Motor neuron (in vitro differentiated cells): Measurements from ENCODE around the gene SYT2. TPM values are rescaled to one million over a fixed set of nuclear protein-coding genes. Genes with fewer than 3 reads are reported as not detected.

ENCODE experiments used
- ATAC-seq, 8 experiments: fragments of 200-7000 bp; cut with Tn5 transposase; replicated peaks in 6 of 8; 2 replicates each; pipeline ENCODE4 v1.8.0; 2021; ENCODE audit warnings: mild to moderate bottlenecking in 8 of 8, moderate library complexity in 8 of 8
- H3K27ac ChIP-seq, 2 donors: fragments of 250-450 bp; sonication (Bioruptor Pico); 2 replicates each; pipeline ENCODE4 v1.9.0; 2021; ENCODE audit warnings: antibody characterized with exemption in 2 of 2, mild to moderate bottlenecking in 2 of 2, moderate library complexity in 1 of 2
- H3K4me1 ChIP-seq, 2 donors: fragments of 250-450 bp; sonication (Bioruptor Pico); replicated peaks in 1 of 2; 2 replicates each; pipeline ENCODE4 v1.6.1; 2021; ENCODE audit warnings: antibody characterized with exemption in 2 of 2, mild to moderate bottlenecking in 2 of 2, moderate library complexity in 1 of 2
- H3K4me3 ChIP-seq, 5 donors: fragments of 250-450 bp; sonication (Bioruptor Pico); 2 replicates each; pipeline ENCODE4 v1.9.0; 2021; ENCODE audit warnings: antibody characterized with exemption in 5 of 5, mild to moderate bottlenecking in 5 of 5, moderate library complexity in 4 of 5
- WGBS, 10 experiments: fragments of 450-650 bp; shearing (Covaris generic); methylation state at CpG; one replicate each; pipeline ENCODE4 v1.0.0; 2022; 5-methylcytosine and 5-hydroxymethylcytosine counted together
- in situ Hi-C, 9 experiments: fragments of 400-800 bp; cut with MboI; loops; one replicate each; pipeline ENCODE4 v1.15.0; 2021; ENCODE audit warnings: low sequenced_read_pairs in 9 of 9, low pct_unique_long_range_greater_than_20kb in 2 of 9; ENCODE audit not compliant: unreplicated experiment in 9 of 9
- total RNA-seq, 8 experiments: library from RNA; unstranded; fragments of 300-600 nt; gene quantifications; 2 replicates each; pipeline versions ENCODE4 v1.2.3 to v1.2.4, GENCODE V29; 2022

Gene SYT2
- total RNA-seq, 8 experiments from 2014 or later, result 0.29 to 23.5 (median 5.5) TPM

- WGBS, 10 experiments, result 32 to 100% (median 90%) methylated on average over 1 to 5 of the region's 5 CpGs; no CpG with 5 or more reads in 5 of the 10 experiments
- in situ Hi-C loops, result no loop called here
- no peak overlapping the region for H3K27ac ChIP-seq
- no peaks in the 10 kb centered on the region for H3K4me1 ChIP-seq
- ATAC-seq, result no peak
- no peak overlapping the region for H3K4me3 ChIP-seq
Measured at GRCh38 chr1:202605515-202605914, 104.7 kb downstream of the SYT2 start.

DNA sequence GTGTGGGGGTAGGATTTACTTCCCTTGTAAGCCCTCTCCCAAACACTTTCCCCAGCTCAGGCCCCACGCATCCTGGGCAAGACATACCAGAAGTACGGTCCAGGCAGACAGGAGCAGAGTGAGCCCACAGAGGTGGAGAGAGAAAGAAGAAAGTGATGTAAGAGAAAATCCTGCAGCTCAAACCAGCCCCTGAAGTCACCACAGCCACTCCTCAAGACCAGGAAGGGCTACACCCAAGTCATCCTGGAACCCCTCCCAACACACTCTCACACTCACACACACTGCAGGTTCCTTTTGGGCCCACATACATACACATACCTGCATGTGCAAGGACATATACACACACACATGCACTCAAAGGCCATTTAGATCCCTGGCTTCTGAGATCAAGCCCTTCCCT lies 106.8 kb downstream of the SYT2 start:
- peak in 2 of 8 experiments; percentile 53 to 74 for ATAC-seq
- Histone ChIP-seq H3K27ac (no peak overlapping the region), H3K4me3 (no peak overlapping the region), H3K4me1 (no peaks in the 10 kb centered on the region)
- 83 to 100% (median 95%) methylated on average over 1 to 2 of the region's 2 CpGs; no CpG with 5 or more reads in 6 of the 10 experiments for WGBS, 10 experiments
- in situ Hi-C loops, result no loop called here

GRCh38 chr1:202600432-202601041 lies 109.7 kb downstream of the SYT2 start:
- Histone ChIP-seq H3K4me3 (no peak overlapping the region), H3K4me1 (no peaks in the 10 kb centered on the region), H3K27ac (no peak overlapping the region)
- no peak for ATAC-seq
- 75 to 88% (median 82%) methylated on average over 1 to 7 of the region's 10 CpGs; no CpG with 5 or more reads in 2 of the 10 experiments for WGBS, 10 experiments
- in situ Hi-C loops, result no loop called here

DNA sequence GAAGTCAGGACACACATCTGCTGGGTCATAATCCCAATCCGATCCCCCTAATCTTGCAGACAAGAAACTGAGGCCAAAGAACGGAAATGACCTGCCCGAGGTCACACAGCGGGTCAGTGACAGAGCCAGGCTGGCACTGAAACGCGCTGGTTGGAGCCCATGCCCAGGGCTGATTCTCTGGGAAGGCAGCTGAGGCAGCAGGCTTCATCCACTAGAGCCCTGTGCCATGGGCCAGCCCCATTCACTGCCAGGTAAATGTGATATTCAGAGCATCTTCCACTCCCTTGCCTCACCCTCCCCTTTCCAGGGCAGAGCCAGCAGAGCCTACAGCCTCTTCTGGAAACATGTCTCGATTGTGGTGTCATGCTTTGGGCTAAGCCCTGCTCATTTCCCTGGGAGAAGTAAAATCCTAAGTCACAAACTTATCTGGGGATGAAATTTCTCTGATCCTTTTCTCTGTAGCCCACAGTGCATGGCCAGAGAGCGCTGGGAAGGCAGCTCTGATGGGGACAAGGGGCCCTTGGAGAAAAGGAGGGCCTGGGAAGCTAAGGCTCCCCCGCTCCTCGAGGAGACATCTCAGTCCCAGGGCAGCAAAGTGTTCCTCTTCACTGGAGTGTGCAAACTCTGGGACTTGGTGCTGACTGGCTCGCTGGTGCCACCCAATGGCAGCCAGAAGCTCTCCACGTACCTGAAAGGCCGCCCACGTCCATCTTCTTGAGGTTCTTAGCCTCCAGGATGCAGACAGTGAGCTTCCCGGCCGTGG lies 110.4 kb downstream of the SYT2 start:
- Histone ChIP-seq H3K27ac (no peak overlapping the region), H3K4me1 (no peaks in the 10 kb centered on the region), H3K4me3 (no peak overlapping the region)
- 10 to 79% (median 59%) methylated on average over 4 to 10 of the region's 16 CpGs; no CpG with 5 or more reads in 4 of the 10 experiments for WGBS, 10 experiments
- peak; percentile 50 to 97 (median 80) for ATAC-seq
- in situ Hi-C loops, result loop anchor here in 2 of 9 experiments (25.0 kb wide), 2 partner anchors 113 to 263 kb away; partner anchors contain the start of genes PPP1R12B (in 1 of the 2) and UBE2T (in 1 of the 2)

DNA sequence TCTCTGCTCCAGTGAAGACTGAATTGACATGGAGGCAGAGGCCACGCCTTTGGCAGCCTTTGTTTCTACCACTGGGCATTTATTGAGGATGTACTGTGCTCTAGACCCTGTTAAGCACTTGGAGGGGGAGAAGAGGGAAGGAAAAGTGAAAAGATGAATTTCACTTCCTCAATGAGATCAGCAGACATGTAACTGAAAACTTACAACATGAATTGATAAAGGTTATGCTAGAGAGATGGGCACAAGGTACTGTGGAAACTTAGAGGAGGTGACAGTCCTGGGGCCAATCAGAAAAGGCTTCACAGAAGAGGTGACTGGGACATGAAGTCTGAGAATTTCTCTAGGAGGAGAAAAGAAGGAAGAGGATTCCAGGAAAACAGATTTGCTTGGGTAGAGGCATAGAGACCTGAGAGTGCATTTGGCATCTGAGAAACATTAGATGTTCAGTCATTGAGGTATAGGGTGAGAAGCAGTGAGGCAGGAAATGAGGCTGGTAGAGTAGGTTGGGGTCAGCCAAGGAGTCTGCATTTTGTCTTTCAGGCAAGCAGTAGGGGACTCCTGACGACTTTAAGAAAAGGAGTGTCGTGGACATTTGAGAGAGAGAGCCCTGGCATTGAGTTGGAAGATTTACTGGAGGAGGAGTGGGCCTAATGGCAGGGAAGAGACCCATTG lies 113.0 kb downstream of the SYT2 start:
- Histone ChIP-seq H3K27ac (no peak overlapping the region), H3K4me1 (no peaks in the 10 kb centered on the region), H3K4me3 (no peak overlapping the region)
- ATAC-seq, result no peak
- WGBS, 10 experiments, result 50 to 100% (median 82%) methylated on average over 1 to 3 of the region's 3 CpGs; no CpG with 5 or more reads in 2 of the 10 experiments
- in situ Hi-C loops, result loop anchor here in 2 of 9 experiments (25.0 kb wide), 2 partner anchors 110 to 260 kb away; partner anchors contain the start of genes PPP1R12B (in 1 of the 2) and UBE2T (in 1 of the 2)

DNA sequence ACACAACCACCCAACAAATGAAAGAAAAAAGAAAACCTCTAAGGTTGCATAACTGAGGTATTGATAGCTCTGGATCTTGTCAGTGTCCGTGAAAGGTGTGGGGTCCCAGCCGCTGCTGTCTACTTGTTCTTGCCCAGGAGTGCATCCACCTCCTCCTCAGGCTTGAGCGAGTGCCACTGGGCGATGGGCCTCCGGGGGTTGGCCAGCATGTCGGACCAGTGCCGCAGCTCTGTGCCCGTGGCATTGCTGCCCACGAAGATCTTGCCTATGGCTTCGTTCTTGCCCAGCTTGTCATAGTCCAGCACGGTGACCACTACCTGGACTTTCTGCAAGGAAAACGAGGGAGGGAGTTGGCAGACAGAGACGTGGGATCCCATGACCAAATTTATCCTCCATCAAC lies 113.6 kb downstream of the SYT2 start:
- in situ Hi-C loops, result loop anchor here in 2 of 9 experiments (25.0 kb wide), 2 partner anchors 109 to 259 kb away; partner anchors contain the start of genes PPP1R12B (in 1 of the 2) and UBE2T (in 1 of the 2)
- no peak overlapping the region for H3K4me3 ChIP-seq
- 73 to 87% (median 85%) methylated on average over 5 to 12 of the region's 13 CpGs; no CpG with 5 or more reads in 4 of the 10 experiments for WGBS, 10 experiments
- H3K27ac ChIP-seq, result no peak overlapping the region
- no peak for ATAC-seq
- H3K4me1 ChIP-seq, result peaks cover under 1 to 2% of the 10 kb centered on the region in 2 donors

DNA sequence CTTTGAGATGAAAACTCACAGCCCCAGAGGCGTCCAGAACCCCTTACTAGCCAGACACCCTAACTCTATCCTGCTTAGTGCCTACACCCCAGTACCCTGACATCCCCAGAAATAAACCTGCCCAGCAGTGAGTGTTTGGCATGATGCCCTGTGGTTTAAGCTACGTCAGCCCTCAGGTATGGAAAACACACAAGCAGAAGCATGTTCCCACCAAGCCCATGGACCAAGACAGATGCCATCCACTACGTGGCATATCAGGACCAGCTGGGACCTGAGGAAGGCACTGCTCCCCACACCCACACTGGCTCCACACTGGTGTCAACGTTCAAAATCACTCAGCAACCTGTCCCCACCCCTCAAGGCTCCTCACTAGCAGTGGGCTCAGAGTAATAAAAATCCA lies 116.4 kb downstream of the SYT2 start:
- Histone ChIP-seq H3K4me3 (no peak overlapping the region), H3K27ac (no peak overlapping the region), H3K4me1 (peaks cover 5 to 13% of the 10 kb centered on the region in 2 donors)
- WGBS, 10 experiments, result 40 to 90% (median 74%) methylated on average over 1 to 4 of the region's 4 CpGs; no CpG with 5 or more reads in 3 of the 10 experiments
- ATAC-seq, result no peak
- in situ Hi-C loops, result loop anchor here in 2 of 9 experiments (25.0 kb wide), 2 partner anchors 107 to 257 kb away; partner anchors contain the start of genes PPP1R12B (in 1 of the 2) and UBE2T (in 1 of the 2)

GRCh38 chr1:202592146-202592545 lies 118.1 kb downstream of the SYT2 start:
- in situ Hi-C loops, result loop anchor here in 2 of 9 experiments (25.0 kb wide), 2 partner anchors 105 to 255 kb away; partner anchors contain the start of genes PPP1R12B (in 1 of the 2) and UBE2T (in 1 of the 2)
- Histone ChIP-seq H3K4me3 (no peak overlapping the region), H3K27ac (no peak overlapping the region), H3K4me1 (peaks cover 10 to 20% of the 10 kb centered on the region in 2 donors)
- 90 to 100% (median 97%) methylated on average over 1 to 5 of the region's 7 CpGs; no CpG with 5 or more reads in 6 of the 10 experiments for WGBS, 10 experiments
- no peak for ATAC-seq

GRCh38 chr1:202591515-202591914 lies 118.7 kb downstream of the SYT2 start:
- peaks cover 16 to 27% of the 10 kb centered on the region in 2 donors for H3K4me1 ChIP-seq
- in situ Hi-C loops, result loop anchor here in 2 of 9 experiments (25.0 kb wide), 2 partner anchors 104 to 254 kb away; partner anchors contain the start of genes PPP1R12B (in 1 of the 2) and UBE2T (in 1 of the 2)
- H3K27ac ChIP-seq, result peak overlapping the region in 1 of 2 donors; percentile 17
- ATAC-seq, result peak in 5 of 8 experiments; percentile 54 to 75 (median 67)
- WGBS, 10 experiments, result 79 to 100% (median 93%) methylated on average over 1 to 5 of the region's 7 CpGs; no CpG with 5 or more reads in 5 of the 10 experiments
- no peak overlapping the region for H3K4me3 ChIP-seq

GRCh38 chr1:202590975-202591411 lies 119.3 kb downstream of the SYT2 start:
- in situ Hi-C loops, result loop anchor here in 2 of 9 experiments (25.0 kb wide), 2 partner anchors 104 to 254 kb away; partner anchors contain the start of genes PPP1R12B (in 1 of the 2) and UBE2T (in 1 of the 2)

GRCh38 chr1:202590126-202590525 lies 120.1 kb downstream of the SYT2 start:
- in situ Hi-C loops, result loop anchor here in 2 of 9 experiments (25.0 kb wide), 2 partner anchors 103 to 253 kb away; partner anchors contain the start of genes PPP1R12B (in 1 of the 2) and UBE2T (in 1 of the 2)
- ATAC-seq, result no peak
- Histone ChIP-seq H3K27ac (no peak overlapping the region), H3K4me1 (peaks cover 29 to 36% of the 10 kb centered on the region in 2 donors), H3K4me3 (no peak overlapping the region)
- WGBS, 10 experiments, result 100% methylated on average over 1 of the region's 4 CpGs; no CpG with 5 or more reads in 9 of the 10 experiments

More at GRCh38 chr1:202590975-202591411, 119.3 kb downstream of the SYT2 start:
- Histone ChIP-seq H3K4me3 (no peak overlapping the region), H3K27ac (no peak overlapping the region), H3K4me1 (peaks cover 22 to 32% of the 10 kb centered on the region in 2 donors)
- 80 to 100% (median 96%) methylated on average over 1 to 5 of the region's 5 CpGs; no CpG with 5 or more reads in 4 of the 10 experiments for WGBS, 10 experiments
- peak in 1 of 8 experiments; percentile 2 for ATAC-seq
